Prostate gland (tissue), 2 donors: Measurements from ENCODE around the gene ZNF394. TPM values are rescaled to one million over a fixed set of nuclear protein-coding genes. Genes with fewer than 3 reads are reported as not detected.

Experiments
- DNase-seq: peaks from one replicate; pipeline ENCODE4 v3.0.0-alpha.2; 2019; ENCODE audit warnings: low spot score
- H3K27ac ChIP-seq, 2 donors: fragments of 200-600 bp; sonication (generic); 2 replicates each; pipeline ENCODE4 v1.5.1; 2017 to 2019
- H3K27me3 ChIP-seq: fragments of 200-600 bp; sonication (generic); replicated peaks from 2 replicates; pipeline ENCODE4 v1.5.1; 2019; ENCODE audit not compliant: insufficient read depth
- H3K36me3 ChIP-seq, 2 donors: fragments of 200-600 bp; sonication (generic); 1 replicate in 1 of 2; 2 replicates in 1 of 2; pipeline versions ENCODE4 v1.5.1 to v1.8.1; 2017 to 2019
- H3K4me1 ChIP-seq: fragments of 200-600 bp; sonication (generic); replicated peaks from 2 replicates; pipeline ENCODE4 v1.5.1; 2019
- H3K4me3 ChIP-seq, 2 donors: fragments of 200-600 bp; sonication (generic); 2 replicates each; pipeline ENCODE4 v1.5.1; 2017 to 2019
- H3K9me3 ChIP-seq: fragments of 200-600 bp; sonication (generic); 2 replicates; pipeline ENCODE4 v1.5.1; 2017
- CTCF ChIP-seq, 4 experiments: fragments of 200-600 bp in 2 of 4; fragments of 450-650 bp in 2 of 4; sonication (generic) in 2 of 4; IDR thresholded peaks; 1 replicate in 3 of 4; 2 replicates in 1 of 4; pipeline ENCODE4 v1.5.1; 2016 to 2019; ENCODE audit warnings: antibody characterized with exemption in 4 of 4, mild to moderate bottlenecking in 2 of 4, moderate library complexity in 2 of 4
- POLR2A ChIP-seq: fragments of 450-650 bp; IDR thresholded peaks from one replicate; pipeline ENCODE4 v1.6.1; 2016; ENCODE audit warnings: antibody characterized with exemption, mild to moderate bottlenecking
- POLR2AphosphoS5 ChIP-seq: sonication (generic); formaldehyde crosslinking; IDR thresholded peaks from one replicate; pipeline ENCODE4 v1.6.1; 2017; ENCODE audit warnings: antibody characterized with exemption
- WGBS: methylation state at CpG from one replicate; pipeline ENCODE4 v1.1.5; 2018; 5-methylcytosine and 5-hydroxymethylcytosine counted together
- intact Hi-C: fragments of 100-400 bp; cut with DNase I; formaldehyde crosslinking; loops from one replicate; pipeline ENCODE4 v1.14.2; 2022
- total RNA-seq, 2 donors: library from RNA; depleted of rRNA; stranded (reverse); fragments of >200 nt; gene quantifications; one replicate each; pipeline ENCODE4 v1.1.0, GENCODE V29; 2016

ZNF394 gene
- total RNA-seq, 2 donors from 2014 or later: 37.4 to 37.8 TPM

DNA sequence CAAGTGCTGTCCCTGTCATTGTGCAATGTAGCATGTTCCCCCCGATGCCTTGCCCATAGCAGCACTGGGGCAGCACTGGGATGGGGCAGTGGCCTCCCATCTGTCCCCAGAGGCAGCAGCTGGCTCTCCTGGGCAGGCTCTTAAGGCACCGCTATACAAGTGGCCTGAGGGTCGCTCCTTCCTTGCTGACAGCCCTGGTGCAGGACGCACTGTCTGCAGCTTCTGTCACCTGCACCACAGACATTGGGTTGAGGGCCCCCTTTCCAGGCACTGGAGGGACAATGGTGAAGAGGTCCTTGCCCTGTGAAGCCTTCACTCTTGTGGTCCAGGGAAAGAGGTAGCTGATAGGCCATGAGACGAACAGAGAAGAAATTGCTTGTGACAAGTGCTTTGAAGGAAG is 50.8 kb downstream of the ZNF394 start:
- 98% methylated on average over 4 of the region's 5 CpGs for WGBS
- Histone ChIP-seq H3K4me1 (peaks cover 3% of the 10 kb centered on the region), H3K9me3 (no peaks in the 10 kb centered on the region), H3K27ac (no peak overlapping the region), H3K4me3 (no peak overlapping the region), H3K36me3 (peaks cover 6 to 7% of the 10 kb centered on the region in 2 donors), H3K27me3 (no peaks in the 10 kb centered on the region)
- TF ChIP-seq POLR2AphosphoS5 (no peak), CTCF (IDR thresholded peaks at IDR 0.05) (no peak), POLR2A (no peak)
- intact Hi-C loops: no loop called here
- DNase-seq: no peak

- Histone ChIP-seq H3K27ac (no peak overlapping the region), H3K4me1 (peaks cover 3% of the 10 kb centered on the region), H3K27me3 (no peaks in the 10 kb centered on the region), H3K4me3 (no peak overlapping the region), H3K36me3 (peaks cover 6 to 7% of the 10 kb centered on the region in 2 donors), H3K9me3 (no peaks in the 10 kb centered on the region)
- intact Hi-C loops: no loop called here
- WGBS: 89% methylated on average over 10 of the region's 10 CpGs
- no peak for DNase-seq
- TF ChIP-seq POLR2A (no peak), CTCF (IDR thresholded peaks at IDR 0.05) (no peak), POLR2AphosphoS5 (no peak)
Observed at GRCh38 chr7:99448855-99449254, 51.2 kb downstream of the ZNF394 start.

DNA sequence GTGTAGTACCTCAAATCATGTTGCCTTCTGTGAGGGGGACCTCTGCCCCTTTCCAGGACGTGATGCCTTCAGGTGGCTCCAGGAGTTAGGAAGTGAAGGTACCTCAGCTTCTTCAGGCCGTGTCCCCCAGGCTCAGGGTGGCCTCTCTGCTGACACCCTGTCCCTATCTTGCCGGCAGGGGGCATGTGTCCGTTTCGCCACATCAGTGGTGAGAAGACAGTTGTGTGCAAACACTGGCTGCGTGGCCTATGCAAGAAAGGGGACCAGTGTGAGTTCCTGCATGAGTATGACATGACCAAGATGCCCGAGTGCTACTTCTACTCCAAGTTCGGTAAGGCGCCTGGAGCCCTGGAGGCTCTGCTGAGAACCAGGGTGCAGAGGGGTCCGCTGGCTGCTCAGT is 52.1 kb downstream of the ZNF394 start:
- no peak for TF ChIP-seq POLR2AphosphoS5
- TF ChIP-seq POLR2A: no peak
- no peak for TF ChIP-seq CTCF (IDR thresholded peaks at IDR 0.05)
- peaks cover 6 to 7% of the 10 kb centered on the region in 2 donors for H3K36me3 ChIP-seq
- 87% methylated on average over 10 of the region's 10 CpGs for WGBS
- no peaks in the 10 kb centered on the region for H3K27me3 ChIP-seq
- intact Hi-C loops: no loop called here
- H3K27ac ChIP-seq: no peak overlapping the region
- H3K4me1 ChIP-seq: peaks cover 3% of the 10 kb centered on the region
- no peak for DNase-seq
- H3K4me3 ChIP-seq: no peak overlapping the region
- H3K9me3 ChIP-seq: no peaks in the 10 kb centered on the region

DNA sequence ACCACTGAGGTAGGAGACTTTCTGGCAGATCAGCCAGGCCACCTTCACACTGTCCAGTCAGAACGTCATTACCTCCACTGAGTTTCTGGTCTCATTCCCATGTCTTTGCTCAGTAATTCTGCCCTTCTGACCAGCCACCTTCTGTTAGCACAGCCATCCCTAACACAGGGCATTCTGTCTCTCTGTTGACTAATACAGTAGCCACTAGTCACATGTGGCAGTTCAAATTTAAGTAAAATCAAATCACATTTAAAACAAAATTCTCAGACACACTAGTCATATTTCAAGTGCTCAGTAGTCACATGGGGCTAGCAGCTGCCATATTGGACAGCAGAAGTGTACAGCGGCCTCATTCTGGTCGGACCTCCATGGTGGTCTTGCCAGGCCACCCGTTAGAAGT is 54.0 kb downstream of the ZNF394 start:
- 82% methylated on average over 4 of the region's 4 CpGs for WGBS
- Histone ChIP-seq H3K4me3 (no peak overlapping the region), H3K27me3 (no peaks in the 10 kb centered on the region), H3K36me3 (peaks cover 6 to 7% of the 10 kb centered on the region in 2 donors), H3K4me1 (no peaks in the 10 kb centered on the region), H3K27ac (no peak overlapping the region), H3K9me3 (no peaks in the 10 kb centered on the region)
- DNase-seq: no peak
- TF ChIP-seq POLR2AphosphoS5 (no peak), CTCF (IDR thresholded peaks at IDR 0.05) (no peak), POLR2A (no peak)
- intact Hi-C loops: no loop called here

Other genes starting within 250 kb of the ZNF394 start
- under 1 TPM in 1 of 2 donors, not detected in 1; 0.97 TPM for gene MYH16, start 227.4 kb downstream of the ZNF394 start, total RNA-seq
- 100 to 1,000 TPM; 119 to 136 TPM for gene ARPC1A, start 174.4 kb downstream of the ZNF394 start, total RNA-seq
- 10 to 100 TPM; 85.4 to 86.5 TPM for gene ARPC1B, start 125.6 kb downstream of the ZNF394 start, total RNA-seq
- 100 to 1,000 TPM in 1 of 2 donors, 10 to 100 TPM in 1; 98.6 to 103 TPM for gene PDAP1, start 91.7 kb downstream of the ZNF394 start, total RNA-seq
- 10 to 100 TPM; 73.8 to 78.3 TPM for gene BUD31, start 91.3 kb downstream of the ZNF394 start, total RNA-seq
- 10 to 100 TPM in 1 of 2 donors, 1 to 10 TPM in 1; 9.1 to 11.8 TPM for gene PTCD1, start 61.5 kb downstream of the ZNF394 start, total RNA-seq
- 10 to 100 TPM; 40.4 to 97.4 TPM for gene CPSF4, start 61.3 kb downstream of the ZNF394 start, total RNA-seq
- gene ATP5MF, start 34.1 kb downstream of the ZNF394 start, total RNA-seq: 100 to 1,000 TPM; 797 to 850 TPM
- 10 to 100 TPM; 20.6 to 25.2 TPM for gene ZNF789, start 27.4 kb downstream of the ZNF394 start, total RNA-seq
- 10 to 100 TPM in 1 of 2 donors, 1 to 10 TPM in 1; 7.8 to 13.2 TPM for gene ZKSCAN5, start 4.4 kb upstream of the ZNF394 start, total RNA-seq
- gene FAM200A, start 51.8 kb upstream of the ZNF394 start, total RNA-seq: 10 to 100 TPM in 1 of 2 donors, 1 to 10 TPM in 1; 5.5 to 11.2 TPM
- gene ZNF655, start 58.4 kb upstream of the ZNF394 start, total RNA-seq: 100 to 1,000 TPM in 1 of 2 donors, 10 to 100 TPM in 1; 79.7 to 112 TPM
- gene TMEM225B, start 98.0 kb upstream of the ZNF394 start, total RNA-seq: 10 to 100 TPM in 1 of 2 donors, not detected in 1; 23.5 TPM
- 10 to 100 TPM; 20.1 to 28.0 TPM for gene ZSCAN25, start 116.7 kb upstream of the ZNF394 start, total RNA-seq
- 10 to 100 TPM; 80.5 to 88.9 TPM for gene CYP3A5, start 179.7 kb upstream of the ZNF394 start, total RNA-seq
- not detected for gene CYP3A7, start 234.9 kb upstream of the ZNF394 start, total RNA-seq